Hematopoietic multipotent progenitor cell treated with erythropoietin and hydrocortisone succinate and interleukin-3 and kit ligand, for 15 days (in vitro differentiated cells): ENCODE measurements around the gene PCDHA8.
"Not testable (repeated sequence)": the region's sequence is repeated elsewhere in the genome, so short reads cannot be mapped to it uniquely, and the experiment has no call there.

Source experiments
- DNase-seq: peaks from one replicate; pipeline ENCODE4 v3.0.0-alpha.2; 2015; ENCODE audit warnings: low spot score

PCDHA8 gene, protein sequence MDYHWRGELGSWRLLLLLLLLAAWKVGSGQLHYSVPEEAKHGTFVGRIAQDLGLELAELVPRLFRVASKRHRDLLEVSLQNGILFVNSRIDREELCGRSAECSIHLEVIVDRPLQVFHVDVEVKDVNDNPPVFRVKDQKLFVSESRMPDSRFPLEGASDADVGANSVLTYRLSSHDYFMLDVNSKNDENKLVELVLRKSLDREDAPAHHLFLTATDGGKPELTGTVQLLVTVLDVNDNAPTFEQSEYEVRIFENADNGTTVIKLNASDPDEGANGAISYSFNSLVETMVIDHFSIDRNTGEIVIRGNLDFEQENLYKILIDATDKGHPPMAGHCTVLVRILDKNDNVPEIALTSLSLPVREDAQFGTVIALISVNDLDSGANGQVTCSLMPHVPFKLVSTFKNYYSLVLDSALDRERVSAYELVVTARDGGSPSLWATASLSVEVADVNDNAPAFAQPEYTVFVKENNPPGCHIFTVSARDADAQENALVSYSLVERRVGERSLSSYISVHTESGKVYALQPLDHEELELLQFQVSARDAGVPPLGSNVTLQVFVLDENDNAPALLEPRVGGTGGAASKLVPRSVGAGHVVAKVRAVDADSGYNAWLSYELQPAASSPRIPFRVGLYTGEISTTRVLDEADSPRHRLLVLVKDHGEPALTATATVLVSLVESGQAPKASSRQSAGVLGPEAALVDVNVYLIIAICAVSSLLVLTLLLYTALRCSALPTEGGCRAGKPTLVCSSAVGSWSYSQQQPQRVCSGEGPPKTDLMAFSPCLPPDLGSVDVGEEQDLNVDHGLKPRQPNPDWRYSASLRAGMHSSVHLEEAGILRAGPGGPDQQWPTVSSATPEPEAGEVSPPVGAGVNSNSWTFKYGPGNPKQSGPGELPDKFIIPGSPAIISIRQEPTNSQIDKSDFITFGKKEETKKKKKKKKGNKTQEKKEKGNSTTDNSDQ

DNA sequence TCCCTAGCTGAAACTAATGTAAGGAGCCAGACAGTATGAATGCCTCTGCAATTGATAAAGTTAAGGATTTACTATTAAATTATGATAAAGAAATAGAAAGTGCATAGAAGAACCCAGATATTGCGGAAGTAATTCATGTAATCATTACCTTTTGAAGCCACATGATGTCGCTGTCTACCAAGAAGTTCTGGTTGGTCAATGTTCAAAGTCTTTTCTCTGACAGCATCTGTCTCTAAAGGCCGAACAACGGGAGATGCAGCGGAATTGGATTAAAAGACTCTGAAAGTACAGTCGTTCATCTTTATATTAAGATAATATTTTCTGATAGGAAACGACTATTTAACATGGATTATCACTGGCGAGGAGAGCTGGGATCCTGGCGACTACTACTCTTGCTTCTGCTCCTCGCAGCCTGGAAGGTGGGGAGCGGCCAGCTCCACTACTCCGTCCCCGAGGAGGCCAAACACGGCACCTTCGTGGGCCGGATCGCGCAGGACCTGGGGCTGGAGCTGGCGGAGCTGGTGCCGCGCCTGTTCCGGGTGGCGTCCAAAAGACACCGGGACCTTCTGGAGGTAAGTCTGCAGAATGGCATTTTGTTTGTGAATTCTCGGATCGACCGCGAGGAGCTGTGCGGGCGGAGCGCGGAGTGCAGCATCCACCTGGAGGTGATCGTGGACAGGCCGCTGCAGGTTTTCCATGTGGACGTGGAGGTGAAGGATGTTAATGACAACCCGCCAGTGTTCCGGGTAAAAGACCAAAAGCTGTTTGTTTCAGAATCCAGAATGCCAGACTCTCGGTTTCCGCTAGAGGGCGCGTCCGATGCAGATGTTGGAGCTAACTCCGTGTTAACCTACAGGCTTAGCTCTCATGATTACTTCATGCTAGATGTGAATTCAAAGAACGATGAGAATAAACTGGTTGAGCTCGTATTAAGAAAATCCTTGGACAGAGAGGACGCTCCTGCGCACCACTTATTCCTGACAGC, at the start of gene PCDHA8:
Gene PCDHA8, plus strand, starts transcription at position 210 of the 985 bp plus-strand sequence. Its CDS starts 135 bp downstream, at position 345.
- DNase-seq: no peak

DNA sequence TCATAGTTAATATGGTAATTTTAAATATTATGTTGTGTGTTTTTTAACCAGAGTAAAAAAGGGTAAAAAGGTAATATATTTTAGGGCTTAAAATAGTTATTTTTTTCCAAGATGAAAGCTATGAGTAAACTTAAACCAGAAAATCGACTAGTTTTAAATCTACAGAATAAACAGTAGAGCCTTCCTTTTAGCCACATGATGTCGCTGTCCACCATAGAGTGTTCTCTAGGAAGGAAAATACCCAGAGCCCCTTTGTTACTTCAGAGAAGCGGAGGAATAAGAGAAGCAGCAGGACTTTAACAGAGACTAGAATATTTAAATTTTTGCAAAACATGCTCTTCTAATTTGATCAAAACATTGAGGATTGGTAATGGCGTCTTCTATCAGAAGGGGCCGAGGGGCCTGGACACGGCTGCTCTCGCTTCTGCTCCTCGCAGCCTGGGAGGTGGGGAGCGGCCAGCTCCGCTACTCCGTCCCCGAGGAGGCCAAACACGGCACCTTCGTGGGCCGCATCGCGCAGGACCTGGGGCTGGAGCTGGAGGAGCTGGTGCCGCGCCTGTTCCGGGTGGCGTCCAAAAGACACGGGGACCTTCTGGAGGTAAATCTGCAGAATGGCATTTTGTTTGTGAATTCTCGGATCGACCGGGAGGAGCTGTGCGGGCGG, 46.3 kb upstream of the PCDHA8 start, which contains the start of gene PCDHA2:
Gene PCDHA2, plus strand, starts transcription at position 258 of the 664 bp plus-strand sequence.
- no peak for DNase-seq

- DNase-seq: no peak
Observed at GRCh38 chr5:140795259-140795641, 45.7 kb upstream of the PCDHA8 start.

- DNase-seq: not testable (repeated sequence)
Observed at GRCh38 chr5:140796072-140796717, 44.8 kb upstream of the PCDHA8 start.

DNA sequence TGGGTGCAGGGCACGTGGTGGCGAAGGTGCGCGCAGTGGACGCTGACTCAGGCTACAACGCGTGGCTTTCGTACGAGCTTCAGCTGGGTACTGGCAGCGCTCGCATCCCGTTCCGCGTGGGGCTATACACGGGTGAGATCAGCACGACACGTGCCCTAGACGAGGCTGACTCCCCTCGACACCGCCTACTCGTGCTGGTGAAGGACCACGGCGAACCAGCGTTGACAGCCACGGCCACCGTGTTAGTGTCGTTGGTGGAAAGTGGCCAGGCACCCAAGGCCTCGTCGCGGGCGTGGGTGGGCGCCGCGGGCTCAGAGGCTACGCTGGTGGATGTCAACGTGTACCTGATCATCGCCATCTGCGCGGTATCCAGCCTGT, 44.3 kb upstream of the PCDHA8 start:
- no peak for DNase-seq

DNA sequence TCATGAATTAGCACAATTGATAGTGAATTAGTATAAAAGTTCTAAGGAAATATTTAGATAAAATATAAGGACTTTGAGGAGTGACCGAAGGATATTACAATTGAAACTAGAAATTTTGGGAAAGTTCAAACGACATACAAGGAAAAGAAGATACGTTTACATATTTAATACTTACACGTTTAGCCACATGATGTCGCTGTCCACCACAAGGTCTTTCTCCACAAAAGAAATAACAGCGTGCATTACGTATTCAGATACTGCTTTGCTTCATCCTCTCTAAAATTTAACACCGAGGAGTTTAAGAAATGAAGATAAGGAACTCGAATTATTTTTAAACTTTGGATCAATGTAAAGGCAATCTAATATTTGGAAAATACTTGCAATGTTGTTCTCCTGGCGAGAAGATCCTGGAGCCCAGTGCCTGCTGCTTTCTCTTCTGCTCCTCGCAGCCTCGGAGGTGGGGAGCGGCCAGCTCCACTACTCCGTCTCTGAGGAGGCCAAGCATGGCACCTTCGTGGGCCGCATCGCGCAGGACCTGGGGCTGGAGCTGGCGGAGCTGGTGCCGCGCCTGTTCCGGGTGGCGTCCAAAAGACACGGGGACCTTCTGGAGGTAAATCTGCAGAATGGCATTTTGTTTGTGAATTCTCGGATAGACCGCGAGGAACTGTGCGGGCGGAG, 40.0 kb upstream of the PCDHA8 start, which contains the start of gene PCDHA3:
Gene PCDHA3, plus strand, starts transcription at position 242 of the 678 bp plus-strand sequence.
- no peak for DNase-seq

DNA sequence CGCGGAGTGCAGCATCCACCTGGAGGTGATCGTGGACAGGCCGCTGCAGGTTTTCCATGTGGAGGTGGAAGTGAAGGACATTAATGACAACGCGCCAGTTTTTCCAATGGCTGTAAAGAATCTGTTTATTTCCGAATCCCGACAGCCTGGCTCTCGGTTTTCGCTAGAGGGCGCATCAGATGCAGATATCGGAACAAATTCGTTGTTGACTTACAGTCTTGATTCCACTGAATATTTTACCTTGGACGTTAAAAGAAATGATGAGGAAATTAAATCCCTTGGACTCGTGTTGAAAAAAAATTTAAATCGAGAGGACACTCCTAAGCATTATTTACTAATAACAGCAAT, 39.5 kb upstream of the PCDHA8 start:
- DNase-seq: no peak

DNA sequence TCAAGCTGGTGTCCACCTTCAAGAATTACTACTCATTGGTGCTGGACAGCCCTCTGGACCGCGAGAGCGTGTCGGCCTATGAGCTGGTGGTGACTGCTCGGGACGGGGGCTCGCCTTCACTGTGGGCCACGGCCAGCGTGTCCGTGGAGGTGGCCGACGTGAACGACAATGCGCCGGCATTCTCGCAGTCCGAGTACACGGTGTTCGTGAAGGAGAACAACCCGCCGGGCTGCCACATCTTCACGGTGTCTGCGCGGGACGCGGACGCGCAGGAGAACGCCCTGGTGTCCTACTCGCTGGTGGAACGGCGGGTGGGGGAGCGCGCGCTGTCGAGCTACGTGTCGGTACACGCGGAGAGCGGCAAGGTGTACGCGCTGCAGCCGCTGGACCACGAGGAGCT, 38.6 kb upstream of the PCDHA8 start:
- not testable (repeated sequence) for DNase-seq

DNA sequence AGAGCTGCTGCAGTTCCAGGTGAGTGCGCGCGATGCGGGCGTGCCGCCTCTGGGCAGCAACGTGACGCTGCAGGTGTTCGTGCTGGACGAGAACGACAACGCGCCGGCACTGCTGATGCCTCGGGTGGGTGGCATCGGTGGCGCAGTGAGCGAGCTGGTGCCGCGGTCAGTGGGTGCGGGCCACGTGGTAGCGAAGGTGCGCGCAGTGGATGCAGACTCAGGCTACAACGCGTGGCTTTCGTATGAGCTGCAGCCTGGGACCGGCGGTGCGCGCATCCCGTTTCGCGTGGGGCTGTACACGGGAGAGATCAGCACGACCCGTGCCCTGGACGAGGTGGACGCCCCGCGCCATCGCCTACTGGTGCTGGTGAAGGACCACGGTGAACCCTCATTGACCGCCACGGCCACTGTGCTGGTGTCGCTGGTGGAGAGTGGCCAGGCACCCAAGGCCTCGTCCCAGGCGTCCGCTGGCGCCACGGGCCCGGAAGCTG, 38.2 kb upstream of the PCDHA8 start:
- DNase-seq: no peak

- peak; percentile 4 for DNase-seq
Observed at GRCh38 chr5:140806834-140807775, 33.9 kb upstream of the PCDHA8 start, which contains the start of gene PCDHA4. Gene PCDHA4, plus strand, starts transcription at chr5:140807068.

- DNase-seq: not testable (repeated sequence)
Observed at GRCh38 chr5:140808241-140808888, 32.6 kb upstream of the PCDHA8 start.

DNA sequence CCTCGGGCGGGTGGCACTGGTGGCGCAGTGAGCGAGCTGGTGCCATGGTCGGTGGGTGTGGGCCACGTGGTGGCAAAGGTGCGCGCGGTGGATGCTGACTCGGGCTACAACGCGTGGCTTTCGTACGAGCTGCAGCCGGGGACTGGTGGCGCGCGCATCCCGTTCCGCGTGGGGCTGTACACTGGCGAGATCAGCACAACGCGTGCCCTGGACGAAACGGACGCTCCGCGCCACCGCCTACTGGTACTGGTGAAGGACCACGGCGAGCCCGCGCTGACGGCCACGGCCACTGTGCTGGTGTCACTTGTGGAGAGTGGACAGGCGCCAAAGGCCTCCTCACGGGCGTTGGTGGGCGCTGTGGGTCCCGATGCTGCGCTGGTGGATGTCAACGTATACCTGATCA, 32.1 kb upstream of the PCDHA8 start:
- no peak for DNase-seq

- no peak for DNase-seq
Observed at GRCh38 chr5:140821375-140822280, 19.4 kb upstream of the PCDHA8 start, which contains the start of gene PCDHA5. Gene PCDHA5, plus strand, starts transcription at chr5:140821613.

GRCh38 chr5:140822281-140822629, 18.7 kb upstream of the PCDHA8 start:
- DNase-seq: no peak

- not testable (repeated sequence) for DNase-seq
Observed at GRCh38 chr5:140822969-140823368, 18.0 kb upstream of the PCDHA8 start.

DNA sequence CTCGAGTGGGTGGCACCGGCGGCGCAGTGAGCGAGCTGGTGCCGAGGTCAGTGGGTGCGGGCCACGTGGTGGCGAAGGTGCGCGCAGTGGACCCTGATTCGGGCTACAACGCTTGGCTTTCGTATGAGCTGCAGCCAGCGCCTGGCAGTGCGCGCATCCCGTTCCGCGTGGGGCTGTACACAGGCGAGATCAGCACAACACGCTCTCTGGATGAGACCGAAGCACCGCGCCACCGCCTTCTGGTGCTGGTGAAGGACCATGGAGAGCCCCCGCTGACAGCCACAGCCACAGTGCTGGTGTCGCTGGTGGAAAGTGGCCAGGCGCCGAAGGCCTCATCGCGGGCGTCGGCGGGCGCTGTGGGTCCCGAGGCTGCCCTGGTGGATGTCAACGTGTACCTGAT, 17.5 kb upstream of the PCDHA8 start:
- no peak for DNase-seq
